ENCODE measurements around the gene GPR78.

GPR78 gene

DNA sequence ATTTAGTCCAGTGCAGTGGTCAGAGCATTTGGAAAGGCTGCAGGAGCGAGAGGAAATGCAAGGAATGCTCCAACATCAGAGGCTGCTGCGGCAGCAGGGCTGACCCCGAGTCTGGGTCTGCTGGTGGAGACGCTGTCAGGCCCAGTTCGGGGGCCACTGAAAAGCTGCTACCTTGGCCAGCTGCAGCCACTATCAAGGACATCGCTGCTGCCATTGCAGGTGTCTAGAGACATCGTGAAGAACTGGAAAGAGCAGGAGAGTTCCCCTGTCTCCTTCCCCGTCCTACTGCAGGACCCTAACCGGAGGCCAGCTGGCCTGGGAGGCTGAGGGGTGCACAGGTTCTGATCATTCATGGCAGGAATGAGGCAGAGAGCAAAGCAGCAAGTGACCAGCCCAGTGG is 29.5 kb upstream of the GPR78 start:
- Histone ChIP-seq H3K9me2 (replicated peaks; ENCODE audit: insufficient read depth, low read length) (no peaks in the 10 kb centered on the region), H3K4me3 (ENCODE audit: low read length) (no peak overlapping the region), H3K27me3 (replicated peaks; ENCODE audit: insufficient read depth, low read length) (peaks cover 61% of the 10 kb centered on the region), H4K20me1 (ENCODE audit: insufficient read depth, low read length) (no peaks in the 10 kb centered on the region), H3F3A (ENCODE audit: insufficient read depth, low read length) (no peaks in the 10 kb centered on the region), H2AFZ (ENCODE audit: low read length) (no peak overlapping the region), H3K4me1 (ENCODE audit: low read length) (0 out of 2 replicates have a peak, but pooled peaks cover 3% of the 10 kb centered on the region), H3K9me3 (replicated peaks; ENCODE audit: insufficient read depth, low read length) (no peaks in the 10 kb centered on the region), H3K27ac (ENCODE audit: low read length) (no peak overlapping the region), H3K9ac (ENCODE audit: low read length) (no peak overlapping the region), H3K4me2 (ENCODE audit: low read depth, low read length) (no peak overlapping the region), H3K36me3 (replicated peaks; ENCODE audit: insufficient read depth, low read length) (no peaks in the 10 kb centered on the region), H3K79me2 (ENCODE audit: low read length) (no peaks in the 10 kb centered on the region)
- TF ChIP-seq EZH2phosphoT487 (IDR thresholded peaks at IDR 0.05; ENCODE audit: low read length) = no peak
- no peak for TF ChIP-seq EZH2 (optimal IDR thresholded peaks at IDR 0.05; ENCODE audit: low read depth, low read length)
- DNase-seq = no peak

- no peak overlapping the region for H3K4me2 ChIP-seq (ENCODE audit: low read depth, low read length)
- no peak overlapping the region for H2AFZ ChIP-seq (ENCODE audit: low read length)
- TF ChIP-seq, protein P1, sequence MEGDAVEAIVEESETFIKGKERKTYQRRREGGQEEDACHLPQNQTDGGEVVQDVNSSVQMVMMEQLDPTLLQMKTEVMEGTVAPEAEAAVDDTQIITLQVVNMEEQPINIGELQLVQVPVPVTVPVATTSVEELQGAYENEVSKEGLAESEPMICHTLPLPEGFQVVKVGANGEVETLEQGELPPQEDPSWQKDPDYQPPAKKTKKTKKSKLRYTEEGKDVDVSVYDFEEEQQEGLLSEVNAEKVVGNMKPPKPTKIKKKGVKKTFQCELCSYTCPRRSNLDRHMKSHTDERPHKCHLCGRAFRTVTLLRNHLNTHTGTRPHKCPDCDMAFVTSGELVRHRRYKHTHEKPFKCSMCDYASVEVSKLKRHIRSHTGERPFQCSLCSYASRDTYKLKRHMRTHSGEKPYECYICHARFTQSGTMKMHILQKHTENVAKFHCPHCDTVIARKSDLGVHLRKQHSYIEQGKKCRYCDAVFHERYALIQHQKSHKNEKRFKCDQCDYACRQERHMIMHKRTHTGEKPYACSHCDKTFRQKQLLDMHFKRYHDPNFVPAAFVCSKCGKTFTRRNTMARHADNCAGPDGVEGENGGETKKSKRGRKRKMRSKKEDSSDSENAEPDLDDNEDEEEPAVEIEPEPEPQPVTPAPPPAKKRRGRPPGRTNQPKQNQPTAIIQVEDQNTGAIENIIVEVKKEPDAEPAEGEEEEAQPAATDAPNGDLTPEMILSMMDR (IDR thresholded peaks at IDR 0.05; ENCODE audit: low read length) = no peak
- TF ChIP-seq EZH2phosphoT487 (IDR thresholded peaks at IDR 0.05; ENCODE audit: low read length) (no peak), EZH2 (optimal IDR thresholded peaks at IDR 0.05; ENCODE audit: low read depth, low read length) (no peak)
- no peaks in the 10 kb centered on the region for H3F3A ChIP-seq (ENCODE audit: insufficient read depth, low read length)
- H3K79me2 ChIP-seq (ENCODE audit: low read length) = no peaks in the 10 kb centered on the region
- H3K36me3 ChIP-seq (replicated peaks; ENCODE audit: insufficient read depth, low read length) = no peaks in the 10 kb centered on the region
- no peaks in the 10 kb centered on the region for H3K9me3 ChIP-seq (replicated peaks; ENCODE audit: insufficient read depth, low read length)
- H3K27me3 ChIP-seq (replicated peaks; ENCODE audit: insufficient read depth, low read length) = peaks cover 47% of the 10 kb centered on the region
- H4K20me1 ChIP-seq (ENCODE audit: insufficient read depth, low read length) = no peaks in the 10 kb centered on the region
- H3K9ac ChIP-seq (ENCODE audit: low read length) = no peak overlapping the region
- H3K27ac ChIP-seq (ENCODE audit: low read length) = no peak overlapping the region
- H3K9me2 ChIP-seq (replicated peaks; ENCODE audit: insufficient read depth, low read length) = no peaks in the 10 kb centered on the region
- DNase-seq = no peak
- no peak overlapping the region for H3K4me3 ChIP-seq (ENCODE audit: low read length)
- 0 out of 2 replicates have a peak, but pooled peaks cover 3% of the 10 kb centered on the region for H3K4me1 ChIP-seq (ENCODE audit: low read length)
Observed at GRCh38 chr4:8552024-8552423, 28.2 kb upstream of the GPR78 start.

DNA sequence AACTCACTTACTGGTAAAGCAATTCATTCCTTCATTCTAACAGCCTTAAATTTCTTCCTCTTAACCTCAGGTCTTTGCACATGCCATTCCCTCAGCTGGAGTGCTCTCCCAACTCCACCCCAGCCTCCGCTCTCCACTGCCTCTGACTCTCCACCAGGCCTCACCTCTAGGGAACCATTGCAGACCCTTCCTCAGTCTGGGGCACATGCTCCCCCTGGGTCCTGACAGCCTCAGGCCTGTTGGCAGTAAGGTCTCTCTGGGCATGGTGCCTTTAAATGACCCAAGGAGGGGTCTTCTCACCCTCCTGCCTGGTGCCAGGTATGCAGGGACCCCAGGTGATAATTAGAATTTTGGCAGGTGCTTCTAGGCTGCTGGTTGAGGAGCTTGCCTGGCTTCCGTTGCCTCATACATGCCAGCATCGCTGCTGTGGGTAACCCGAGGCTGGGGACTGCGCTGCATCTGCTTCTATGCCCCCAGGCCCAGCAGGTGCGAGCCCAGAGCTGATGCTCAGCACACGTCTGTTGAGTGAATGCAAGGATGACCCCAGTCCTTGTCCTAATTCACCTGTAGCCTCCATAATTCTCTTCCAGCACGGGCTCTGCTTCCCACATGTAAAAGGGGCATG is 27.5 kb upstream of the GPR78 start:
- no peak overlapping the region for H3K4me2 ChIP-seq (ENCODE audit: low read depth, low read length)
- no peaks in the 10 kb centered on the region for H4K20me1 ChIP-seq (ENCODE audit: insufficient read depth, low read length)
- H3K9me2 ChIP-seq (replicated peaks; ENCODE audit: insufficient read depth, low read length) = no peaks in the 10 kb centered on the region
- no peak overlapping the region for H3K4me3 ChIP-seq (ENCODE audit: low read length)
- H3K4me1 ChIP-seq (ENCODE audit: low read length) = 0 out of 2 replicates have a peak, but pooled peaks cover 3% of the 10 kb centered on the region
- H3K27me3 ChIP-seq (replicated peaks; ENCODE audit: insufficient read depth, low read length) = peaks cover 43% of the 10 kb centered on the region
- no peaks in the 10 kb centered on the region for H3K9me3 ChIP-seq (replicated peaks; ENCODE audit: insufficient read depth, low read length)
- H3F3A ChIP-seq (ENCODE audit: insufficient read depth, low read length) = no peaks in the 10 kb centered on the region
- TF ChIP-seq EZH2 (optimal IDR thresholded peaks at IDR 0.05; ENCODE audit: low read depth, low read length) = no peak
- TF ChIP-seq, protein P1 (IDR thresholded peaks at IDR 0.05; ENCODE audit: low read length) = no peak
- no peak for TF ChIP-seq EZH2phosphoT487 (IDR thresholded peaks at IDR 0.05; ENCODE audit: low read length)
- no peak overlapping the region for H2AFZ ChIP-seq (ENCODE audit: low read length)
- H3K79me2 ChIP-seq (ENCODE audit: low read length) = no peaks in the 10 kb centered on the region
- no peak overlapping the region for H3K27ac ChIP-seq (ENCODE audit: low read length)
- H3K36me3 ChIP-seq (replicated peaks; ENCODE audit: insufficient read depth, low read length) = no peaks in the 10 kb centered on the region
- DNase-seq = no peak
- no peak overlapping the region for H3K9ac ChIP-seq (ENCODE audit: low read length)

- no peak overlapping the region for H3K4me2 ChIP-seq (ENCODE audit: low read depth, low read length)
- no peak for DNase-seq
- no peaks in the 10 kb centered on the region for H3K79me2 ChIP-seq (ENCODE audit: low read length)
- no peak overlapping the region for H3K9ac ChIP-seq (ENCODE audit: low read length)
- peaks cover 38% of the 10 kb centered on the region for H3K27me3 ChIP-seq (replicated peaks; ENCODE audit: insufficient read depth, low read length)
- H3F3A ChIP-seq (ENCODE audit: insufficient read depth, low read length) = no peaks in the 10 kb centered on the region
- TF ChIP-seq, protein P1 (IDR thresholded peaks at IDR 0.05; ENCODE audit: low read length) = no peak
- TF ChIP-seq EZH2phosphoT487 (IDR thresholded peaks at IDR 0.05; ENCODE audit: low read length) = no peak
- no peak for TF ChIP-seq EZH2 (optimal IDR thresholded peaks at IDR 0.05; ENCODE audit: low read depth, low read length)
- H3K36me3 ChIP-seq (replicated peaks; ENCODE audit: insufficient read depth, low read length) = no peaks in the 10 kb centered on the region
- H3K9me3 ChIP-seq (replicated peaks; ENCODE audit: insufficient read depth, low read length) = no peaks in the 10 kb centered on the region
- H2AFZ ChIP-seq (ENCODE audit: low read length) = no peak overlapping the region
- no peaks in the 10 kb centered on the region for H4K20me1 ChIP-seq (ENCODE audit: insufficient read depth, low read length)
- H3K4me3 ChIP-seq (ENCODE audit: low read length) = no peak overlapping the region
- no peaks in the 10 kb centered on the region for H3K9me2 ChIP-seq (replicated peaks; ENCODE audit: insufficient read depth, low read length)
- H3K4me1 ChIP-seq (ENCODE audit: low read length) = 0 out of 2 replicates have a peak, but pooled peaks cover 3% of the 10 kb centered on the region
- H3K27ac ChIP-seq (ENCODE audit: low read length) = no peak overlapping the region
Observed at GRCh38 chr4:8553216-8553615, 27.0 kb upstream of the GPR78 start.

Measured in MM.1S (cell line).